Activated CD4-positive, alpha-beta T cell treated with anti-CD3 and anti-CD28 coated beads, Interleukin-2, Interleukin-6, amounts not matched to agents 100 ng/mL and 50 ng/mL, durations not matched to agents 16 hours and 8 hours (primary cell): Measurements from ENCODE around the gene KLF6.

Experiments
- DNase-seq: peaks from one replicate; pipeline ENCODE4 v3.0.0-alpha.2; 2020

KLF6 gene

DNA sequence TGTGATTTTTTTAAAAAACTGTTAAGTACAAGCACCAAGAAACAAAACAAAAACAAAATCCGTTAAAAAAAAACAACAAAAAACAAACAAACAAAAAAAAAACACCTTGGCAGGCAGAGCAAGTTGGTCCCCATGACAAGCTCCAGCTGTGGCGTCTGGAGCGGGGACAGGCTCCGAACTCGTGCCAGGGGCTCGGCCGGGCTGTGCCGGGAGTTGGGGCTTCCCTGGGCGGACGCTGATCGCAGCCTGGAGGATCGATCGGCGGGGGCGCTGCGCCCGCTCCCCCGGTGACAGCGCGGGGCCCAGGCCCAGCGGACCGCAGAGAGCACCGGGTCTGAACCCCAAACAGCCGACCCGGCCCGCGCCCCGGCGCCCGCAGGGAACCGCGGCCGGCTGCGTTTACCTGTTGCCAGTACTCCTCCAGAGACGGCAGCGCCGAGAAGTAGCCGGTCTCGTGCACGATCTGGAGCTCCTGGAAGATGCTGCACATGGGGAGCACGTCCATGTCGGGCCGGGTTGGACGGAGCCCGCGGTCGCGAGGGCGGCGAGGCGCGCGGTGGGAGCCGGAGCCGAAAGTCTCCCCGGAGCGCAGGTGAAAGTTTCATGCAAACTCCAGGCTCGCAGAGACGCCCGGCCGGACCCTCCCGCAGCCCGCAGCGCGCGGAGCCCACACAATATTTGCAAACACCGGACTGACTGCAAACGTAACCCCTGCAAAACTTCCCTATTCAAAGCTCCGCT, at the start of gene KLF6:
Gene KLF6, minus strand, starts transcription at position 700 of the 741 bp plus-strand sequence. Its CDS starts 195 bp downstream, at position 505.
- no peak for DNase-seq

DNA sequence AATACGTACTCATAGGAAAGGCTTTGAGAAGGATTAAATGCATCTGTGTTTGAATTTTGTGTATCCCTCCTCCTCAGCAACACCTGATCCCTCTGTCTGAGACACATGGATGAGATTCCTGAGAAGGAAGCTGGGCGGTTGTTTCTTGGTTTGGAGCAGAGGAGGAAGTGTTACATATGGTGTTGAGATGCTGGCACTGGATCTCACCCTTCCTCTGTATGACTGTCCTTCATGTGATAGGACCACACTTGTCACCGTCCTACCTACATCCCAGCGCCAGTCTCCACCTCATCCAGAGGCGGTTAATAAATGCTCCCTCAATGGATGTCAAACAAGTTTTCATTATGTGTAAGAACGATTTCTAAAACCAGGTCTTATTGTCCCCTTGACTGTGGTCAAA, 49.4 kb upstream of the KLF6 start:
- no peak for DNase-seq

DNA sequence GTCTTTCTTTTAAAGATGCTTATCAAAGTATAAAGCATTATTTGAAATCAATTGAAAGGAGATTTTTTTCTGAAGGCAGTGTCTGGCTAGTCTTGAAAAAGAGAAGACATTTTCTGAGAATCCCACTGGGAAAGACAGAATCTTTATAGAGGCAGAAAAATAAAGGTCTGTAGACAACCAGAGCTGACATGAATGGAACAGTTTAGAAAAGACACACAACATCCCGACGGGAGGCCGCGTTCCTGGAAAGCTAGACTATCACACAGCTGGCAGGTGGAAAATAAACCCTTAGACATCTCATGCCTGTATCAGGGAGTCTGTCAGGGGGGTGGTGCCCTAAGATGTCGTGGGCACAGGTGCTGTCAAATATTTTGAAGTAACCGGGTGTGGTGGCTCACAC, 48.0 kb upstream of the KLF6 start:
- DNase-seq = no peak

DNA sequence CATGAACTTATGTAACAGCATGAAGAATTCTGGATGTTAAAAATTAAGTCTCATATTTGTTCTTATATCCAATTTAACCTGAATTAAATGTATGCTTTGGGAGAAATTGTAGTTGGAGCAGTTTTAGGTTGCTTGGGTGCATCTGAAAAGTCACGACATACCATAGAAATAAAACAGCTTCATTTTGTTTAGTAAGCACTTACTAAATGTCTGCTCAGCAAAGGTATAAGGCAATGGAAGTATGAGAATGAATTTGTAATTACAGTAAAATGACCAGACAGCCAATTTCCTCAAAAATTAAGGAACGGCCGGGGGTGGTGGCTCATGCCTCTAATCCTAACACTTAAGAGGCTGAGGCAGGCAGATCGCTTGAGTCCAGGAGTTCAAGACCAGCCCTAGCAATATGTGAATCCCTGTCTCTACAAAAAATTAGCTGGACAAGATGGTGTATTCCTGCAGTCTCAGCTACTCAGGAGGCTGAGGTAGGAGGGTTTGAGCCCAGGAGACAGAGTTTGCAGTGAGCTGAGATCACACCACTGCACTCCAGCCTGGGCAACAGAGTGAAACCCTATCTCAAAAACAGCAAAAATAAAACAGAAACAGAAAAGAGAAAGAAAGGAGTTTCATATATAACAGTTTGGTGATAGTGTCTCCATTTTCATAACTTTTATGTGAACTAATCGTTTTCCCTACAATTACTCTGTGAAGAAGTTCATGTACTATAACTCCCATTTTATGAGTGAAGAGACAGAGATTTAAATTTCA, 47.2 kb upstream of the KLF6 start:
- DNase-seq = no peak

DNA sequence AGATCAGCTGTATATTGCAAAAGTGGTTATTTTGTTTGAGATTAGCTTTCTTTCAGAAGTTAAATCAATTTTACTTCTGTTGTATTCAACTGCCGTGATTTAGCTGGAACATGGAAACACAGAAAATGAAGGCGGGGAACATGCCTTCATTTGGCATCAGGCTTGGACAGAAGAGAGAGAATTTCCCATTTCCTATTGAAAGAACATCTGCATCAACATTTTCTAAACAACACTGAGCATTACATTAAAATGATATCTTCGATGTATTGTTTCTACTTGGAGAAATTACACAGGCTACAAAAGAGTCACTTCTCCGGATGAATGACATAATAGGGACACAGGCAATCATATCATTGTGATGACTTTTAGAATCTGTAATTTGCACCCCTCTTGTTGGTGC, 46.6 kb upstream of the KLF6 start:
- DNase-seq = no peak

DNA sequence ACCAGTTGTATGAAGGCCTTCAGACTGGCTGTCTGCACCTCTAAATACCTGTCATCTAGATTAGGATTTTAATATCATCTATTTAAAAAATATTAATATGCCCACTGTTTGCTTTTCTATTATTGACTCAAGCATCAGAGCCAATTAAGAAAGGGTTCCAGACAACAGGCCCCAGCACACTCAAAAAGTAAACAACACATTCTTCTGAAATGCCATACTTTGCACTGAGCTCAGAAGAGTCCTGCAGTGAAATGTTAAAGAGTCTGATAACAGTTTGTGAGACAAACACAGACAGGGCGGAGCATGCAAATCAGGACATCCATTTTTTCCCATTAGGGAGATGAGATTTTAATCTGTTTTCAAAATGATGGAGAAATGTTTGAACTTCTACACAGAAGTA, 45.9 kb upstream of the KLF6 start:
- DNase-seq = no peak

DNA sequence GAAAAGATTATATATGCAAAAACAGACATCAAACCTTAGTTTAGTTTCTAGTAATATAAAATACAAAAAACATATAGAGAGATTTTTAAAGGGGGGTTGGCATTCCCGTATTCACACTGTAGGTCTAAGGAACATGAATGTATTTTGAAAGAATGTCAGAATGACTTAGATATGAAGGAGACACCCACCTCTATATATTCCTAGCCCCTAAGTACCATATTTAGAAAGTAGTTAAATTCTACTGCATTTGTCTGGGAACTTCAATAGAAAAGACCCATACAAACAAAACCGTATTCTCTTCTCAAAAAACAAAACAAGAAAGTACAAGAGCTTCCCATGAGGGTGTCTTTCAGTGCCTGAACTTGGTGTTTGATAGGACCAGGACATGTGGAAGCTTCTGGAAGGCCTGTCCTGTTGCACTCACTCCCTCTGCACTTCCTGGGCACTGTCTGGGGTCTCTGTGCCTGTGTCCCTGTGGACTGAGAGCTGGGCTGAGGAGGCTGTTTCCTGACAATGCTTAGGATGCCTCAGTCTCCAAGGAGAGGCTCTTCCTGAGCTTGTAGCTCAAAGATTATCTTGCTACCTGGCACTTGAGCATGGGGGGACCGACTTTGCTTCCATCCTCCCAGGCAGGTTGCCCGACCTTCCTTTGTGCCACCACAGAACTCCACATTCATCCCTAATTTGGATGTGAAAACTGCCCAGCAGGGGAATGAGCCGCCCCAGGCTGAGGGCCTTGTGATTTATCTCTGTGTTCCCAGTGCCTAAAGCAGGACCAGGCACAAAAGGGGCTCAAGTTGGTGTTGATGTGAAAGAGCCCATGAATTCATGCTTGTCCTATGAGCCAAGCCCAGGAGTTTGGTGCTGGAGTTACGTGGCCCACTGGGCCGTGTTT, 44.4 kb upstream of the KLF6 start:
- no peak for DNase-seq

DNA sequence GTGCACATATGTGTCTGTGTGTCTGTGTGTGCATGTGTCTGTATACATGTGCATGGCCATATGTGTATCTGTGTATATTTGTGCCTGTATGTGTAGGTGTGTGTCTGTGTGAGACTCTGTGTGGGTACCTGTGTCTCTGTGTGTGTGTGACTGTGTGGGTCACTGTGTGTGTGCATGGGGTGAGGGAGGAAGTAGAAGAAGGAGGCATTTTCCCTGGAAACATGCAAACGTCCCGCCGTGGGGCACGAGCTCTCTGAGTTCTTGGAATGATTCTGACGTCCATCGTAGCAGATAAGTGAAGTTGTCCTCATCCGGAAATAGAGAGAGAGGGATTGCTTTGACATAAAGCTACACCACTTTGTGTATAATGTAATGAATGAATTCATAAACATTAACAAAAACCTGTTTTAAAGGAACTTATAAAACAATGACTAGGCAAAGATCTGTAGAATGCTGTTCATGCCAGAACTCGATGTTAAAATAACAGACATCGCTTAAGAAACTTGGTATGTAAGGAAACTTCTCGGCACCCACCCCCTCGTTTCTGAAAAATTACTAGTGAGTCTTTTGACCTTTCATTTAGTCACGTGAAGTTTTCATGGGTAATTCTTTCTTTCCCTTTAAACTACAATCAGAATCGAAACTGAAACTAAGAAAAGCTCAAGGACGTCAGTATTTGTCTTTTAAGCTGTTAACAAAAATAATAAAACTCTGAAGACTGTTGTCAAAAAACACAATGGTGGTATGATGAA, 43.6 kb upstream of the KLF6 start:
- DNase-seq = peak; percentile 57

DNA sequence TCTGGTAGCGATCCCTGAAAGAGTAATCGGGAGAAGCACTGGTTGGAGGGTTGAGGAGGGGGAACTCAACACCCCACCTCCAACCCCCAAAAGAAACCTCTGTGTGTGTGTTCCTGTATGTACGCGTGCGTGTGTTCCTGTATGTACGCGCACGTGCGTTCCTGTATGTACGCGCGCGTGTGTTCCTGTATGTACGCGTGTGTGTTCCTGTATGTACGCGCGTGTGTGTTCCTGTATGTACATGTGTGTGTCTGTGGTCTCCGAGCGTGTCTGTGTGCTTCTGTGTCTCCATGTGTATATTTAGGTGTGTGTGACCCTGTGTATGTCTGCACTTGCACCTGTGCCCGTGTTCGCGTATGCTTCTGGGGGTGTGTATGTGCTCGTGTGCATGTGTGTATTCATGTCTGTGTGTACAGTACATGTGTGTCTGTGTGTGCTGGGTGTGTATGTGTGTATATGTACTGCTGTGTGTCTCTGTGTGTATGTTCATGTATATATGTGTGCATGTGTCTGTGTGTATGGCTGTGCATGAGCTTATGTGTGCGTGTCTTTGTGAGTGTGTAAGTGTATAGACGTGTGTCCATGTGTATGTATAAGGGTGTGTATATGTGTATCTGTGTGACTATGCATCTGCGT, 42.9 kb upstream of the KLF6 start:
- no peak for DNase-seq

DNA sequence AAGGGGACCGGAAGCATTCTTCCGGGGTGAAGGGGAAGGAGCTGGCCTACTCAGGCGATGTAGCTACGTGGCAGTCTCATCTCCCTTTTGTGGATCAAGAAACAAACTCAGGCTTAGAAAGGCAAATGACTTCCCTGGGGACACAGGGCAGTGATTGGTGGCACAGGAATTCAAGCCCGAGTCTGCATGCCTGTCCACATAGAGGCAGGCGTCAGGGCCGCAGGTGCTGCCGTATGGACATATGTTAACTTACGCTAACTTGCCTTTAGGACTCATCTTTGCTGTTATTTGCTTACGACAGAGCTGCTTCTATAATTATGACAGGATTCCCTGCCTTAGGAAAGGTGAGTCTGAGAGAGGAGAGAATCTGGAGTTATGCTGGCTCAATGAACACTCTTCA, 42.3 kb upstream of the KLF6 start:
- DNase-seq = no peak

DNA sequence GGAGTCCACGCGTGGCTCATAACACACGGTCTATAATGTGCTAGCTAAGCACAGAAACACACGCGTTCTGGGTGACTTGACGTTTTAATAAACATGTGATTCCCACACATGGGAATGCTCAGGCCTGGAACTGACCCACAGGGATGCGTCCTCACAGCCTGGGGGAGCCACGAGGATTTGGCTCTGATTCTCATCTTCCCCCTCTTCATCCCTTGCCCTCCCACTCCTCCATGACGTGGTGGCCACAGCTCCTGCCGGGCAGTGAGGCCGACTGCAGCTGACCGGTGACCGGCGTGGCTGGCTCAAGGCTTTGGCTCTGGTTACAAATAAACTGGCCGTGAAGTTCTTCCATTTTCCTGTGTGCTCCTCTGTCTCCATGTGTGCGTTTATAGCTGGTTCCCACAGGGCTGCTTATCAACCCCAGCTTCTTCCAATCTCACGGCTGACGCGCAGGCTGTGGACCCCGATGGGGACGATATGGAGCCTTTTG, 40.9 kb upstream of the KLF6 start:
- DNase-seq = no peak

DNA sequence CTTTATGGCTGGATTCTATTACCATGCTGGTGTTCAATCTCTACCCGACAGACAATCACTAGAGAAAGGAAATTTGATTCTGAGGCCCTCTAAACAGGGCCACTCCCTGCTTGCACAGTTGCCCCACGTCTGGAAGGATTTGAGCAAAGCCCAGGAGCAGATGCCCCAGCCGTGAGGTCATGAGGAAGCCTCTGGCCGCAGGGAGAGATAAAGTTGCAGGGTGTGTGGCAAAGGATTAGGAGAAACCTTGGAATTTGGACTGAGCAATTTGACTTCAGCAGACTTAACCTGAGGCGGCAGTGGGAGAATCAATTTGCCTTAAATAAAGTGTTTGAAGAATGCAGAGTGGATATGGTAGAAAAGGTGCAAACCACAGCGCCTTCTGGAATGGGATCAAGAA, 40.2 kb upstream of the KLF6 start:
- no peak for DNase-seq

DNA sequence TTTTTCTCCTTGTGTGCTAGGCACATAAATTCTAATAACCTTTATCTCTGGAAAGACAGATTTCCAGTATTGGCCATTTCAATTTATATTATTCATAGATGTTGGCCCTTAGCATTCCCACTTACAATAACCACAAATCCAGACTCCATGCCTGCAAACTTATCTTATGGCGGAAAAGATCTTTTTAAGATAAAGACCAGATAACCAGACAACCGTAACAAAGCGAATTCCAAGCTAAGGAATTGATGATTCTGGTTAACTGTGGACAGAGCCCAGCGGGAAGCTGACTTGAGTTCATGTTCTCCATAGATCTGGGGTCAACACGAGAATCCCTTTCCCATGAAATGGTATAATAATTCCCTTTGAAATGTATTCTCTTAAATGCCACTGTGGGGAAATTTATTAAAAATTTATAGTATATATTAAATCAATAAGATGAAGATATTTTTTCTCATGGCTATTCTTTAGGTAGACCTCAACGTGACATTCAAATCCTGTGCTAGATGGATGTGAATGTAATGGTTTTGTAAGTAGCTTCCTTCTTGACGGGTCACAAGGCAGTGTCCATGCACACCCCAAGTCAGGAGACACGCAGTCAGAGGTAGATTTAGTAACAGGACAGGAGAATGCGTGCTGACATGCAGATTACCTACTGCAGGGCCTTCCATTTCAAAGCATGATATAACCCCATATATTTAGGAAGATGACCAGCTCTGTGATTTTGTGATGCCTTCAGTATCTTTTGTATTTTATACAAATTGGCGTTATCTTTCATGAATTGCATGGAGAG, 37.7 kb upstream of the KLF6 start:
- no peak for DNase-seq

DNA sequence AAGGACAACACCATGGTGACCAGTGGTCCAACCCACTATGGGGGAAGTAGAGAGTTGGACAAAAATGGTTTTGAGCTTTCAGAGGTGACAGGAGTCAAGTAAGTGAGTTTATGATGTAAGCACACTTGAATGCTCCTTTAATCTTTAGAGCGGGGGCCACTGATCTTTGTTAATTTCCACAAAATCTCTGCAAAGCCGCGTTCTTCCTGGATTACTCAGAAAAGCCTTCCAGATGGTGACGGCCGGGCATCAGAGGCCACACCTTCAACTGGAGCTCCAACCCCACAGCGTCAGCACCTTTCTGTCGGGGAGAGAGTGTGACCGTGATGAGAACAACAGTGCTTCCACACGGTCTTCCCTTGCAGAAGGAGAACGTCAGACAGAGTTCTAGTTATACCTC, 35.2 kb upstream of the KLF6 start:
- DNase-seq = no peak

DNA sequence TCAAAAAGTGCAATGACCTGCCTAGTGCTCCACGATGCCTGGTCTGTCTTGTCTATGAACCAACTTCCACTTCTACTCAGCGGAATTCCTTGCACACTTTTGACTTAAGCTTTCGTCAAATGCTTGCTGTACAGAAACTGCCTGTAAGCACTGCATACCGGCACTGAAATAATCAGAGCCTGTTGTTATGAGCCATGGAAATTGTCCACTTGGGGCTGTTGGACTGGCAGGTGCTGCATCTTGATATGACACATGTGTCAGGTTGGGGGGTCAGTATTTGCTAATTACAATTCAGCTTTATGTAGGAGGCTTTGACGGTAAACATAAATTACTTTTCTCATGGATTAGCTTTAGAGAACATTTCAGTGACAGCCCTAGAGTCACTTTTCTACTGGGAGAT, 32.0 kb upstream of the KLF6 start:
- no peak for DNase-seq

DNA sequence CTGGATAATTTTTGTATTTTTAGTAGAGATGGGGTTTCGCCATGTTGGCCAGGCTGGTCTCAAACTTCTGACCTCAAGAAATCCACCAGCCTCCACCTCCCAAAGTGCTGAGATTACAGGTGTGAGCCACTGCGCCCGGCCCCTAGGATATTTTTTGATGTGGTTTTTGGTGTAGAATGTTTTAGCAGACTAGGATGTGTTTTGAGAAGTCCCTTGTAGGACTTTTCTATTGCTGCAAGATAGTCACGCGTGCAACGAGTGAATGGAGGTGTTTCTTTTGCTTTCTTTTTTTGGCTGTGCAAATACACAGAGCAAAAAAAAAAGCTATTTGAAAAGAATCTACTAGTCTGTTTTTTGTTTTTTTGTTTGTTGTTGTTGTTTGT, 29.8 kb upstream of the KLF6 start:
- DNase-seq = no peak

DNA sequence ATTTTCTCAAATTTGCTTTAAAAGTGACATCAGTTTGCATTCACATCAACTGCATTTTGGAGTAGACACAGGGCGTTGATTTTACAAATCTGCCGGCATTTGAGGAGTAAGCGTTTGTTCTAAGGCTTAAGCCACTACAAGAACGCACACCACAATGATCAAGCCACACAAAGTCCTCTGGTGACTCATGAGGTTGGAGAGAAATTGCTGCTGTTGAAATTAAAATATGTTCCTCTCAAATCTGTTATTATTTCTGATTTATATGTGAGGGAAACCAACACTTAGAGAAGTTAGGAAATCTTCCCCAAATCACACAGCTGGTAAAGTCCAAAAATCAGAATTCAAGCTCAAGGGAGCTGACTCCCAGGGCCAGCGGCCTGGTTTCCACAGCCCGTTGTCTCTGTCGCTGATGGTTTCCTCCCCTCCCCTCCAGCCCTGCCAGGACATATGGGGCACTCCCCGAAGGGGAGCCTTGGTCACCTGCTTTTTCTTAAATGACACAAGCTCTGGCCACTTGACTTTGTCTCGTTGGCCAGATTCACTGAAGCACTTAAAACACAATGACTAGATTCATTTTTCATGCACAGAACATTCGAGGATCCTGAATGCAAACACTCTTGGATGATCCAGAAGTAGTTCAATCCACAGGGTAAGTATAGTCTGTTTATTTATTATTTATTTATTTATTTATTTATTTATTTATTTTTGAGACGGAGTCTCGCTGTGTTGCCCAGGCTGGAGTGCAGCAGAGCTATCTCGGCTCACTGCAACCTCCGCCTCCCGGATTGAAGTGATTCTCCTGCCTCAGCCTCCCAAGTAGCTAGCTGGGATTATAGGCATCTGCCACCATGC, 29.2 kb upstream of the KLF6 start:
- DNase-seq = no peak

DNA sequence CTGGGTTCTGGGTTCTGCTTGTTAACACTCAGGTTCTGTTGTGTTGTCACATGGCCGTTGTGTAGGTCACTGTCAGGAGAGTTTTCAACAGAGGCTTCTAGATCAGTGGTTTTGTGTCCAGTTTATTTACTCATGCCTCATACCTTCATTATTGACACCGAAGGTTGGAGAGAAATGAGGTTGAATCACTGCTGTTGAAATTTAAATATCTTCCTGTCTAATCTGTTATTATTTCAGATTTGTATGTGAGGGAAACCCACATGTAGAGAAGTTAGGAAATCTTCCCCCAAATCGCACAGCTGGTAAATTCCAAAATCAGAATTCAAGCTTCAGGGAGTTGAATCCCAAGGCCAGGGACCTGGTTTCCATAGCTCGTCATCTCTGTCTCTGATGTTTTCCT, 28.3 kb upstream of the KLF6 start:
- DNase-seq = no peak

DNA sequence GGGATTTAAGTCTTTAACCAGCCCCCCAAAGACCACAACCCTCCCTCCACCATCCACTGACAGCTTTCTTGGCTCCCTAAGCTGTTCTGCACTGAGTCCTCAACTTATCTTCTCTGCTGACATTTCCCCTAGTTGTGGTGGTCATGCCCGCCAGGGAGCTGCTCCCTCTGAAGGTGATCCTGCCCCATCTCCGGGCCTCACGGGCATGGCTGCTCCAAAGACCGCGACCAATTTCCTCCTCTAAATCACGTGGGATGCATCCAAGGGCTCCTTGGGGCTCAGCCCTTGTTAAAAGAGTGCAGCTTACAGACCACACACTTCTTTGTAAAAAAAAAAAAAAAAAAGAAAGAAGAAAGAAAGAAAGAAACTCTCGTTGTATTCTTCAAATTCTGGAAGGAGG, 27.1 kb upstream of the KLF6 start:
- DNase-seq = no peak

DNA sequence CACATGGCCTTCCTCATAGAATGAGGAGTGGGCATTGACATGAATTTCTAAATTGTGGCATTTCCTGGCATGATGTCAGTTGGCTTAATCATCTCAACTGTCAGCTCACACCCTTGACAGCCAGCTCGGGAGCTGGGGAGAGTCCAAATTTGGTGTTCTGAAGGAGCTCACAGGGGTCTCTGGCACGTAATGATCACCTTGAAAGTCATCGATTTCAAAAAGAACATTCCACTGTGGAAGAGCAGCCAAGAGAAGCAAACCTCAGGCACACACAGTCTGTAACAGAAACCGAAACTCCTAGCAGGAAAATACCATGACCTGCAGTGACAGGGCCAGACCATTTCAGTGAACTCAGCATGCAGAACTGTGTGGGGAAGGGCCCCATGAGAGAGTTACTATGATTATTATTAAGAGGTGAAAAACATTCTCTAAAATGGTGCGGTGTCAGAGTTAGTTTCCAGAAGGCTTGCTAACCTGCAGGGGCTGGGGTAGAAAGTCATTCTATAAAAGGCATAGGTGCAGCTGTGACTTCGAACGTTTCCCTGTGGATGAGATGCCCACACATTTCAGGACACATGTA, 26.4 kb upstream of the KLF6 start:
- peak; percentile 81 for DNase-seq
